Measurements from ENCODE around the gene SMARCB1. TPM values are rescaled to one million over a fixed set of nuclear protein-coding genes. Genes with fewer than 3 reads are reported as not detected.

Gene SMARCB1
- total RNA-seq, 1 donor from 2014 or later: 222 TPM

- Mint-ChIP-seq H3K9me3 (no peaks in the 10 kb centered on the region), H3K27me3 (ENCODE audit: low read depth) (peaks cover 4% of the 10 kb centered on the region), H3K27ac (ENCODE audit: unreplicated experiment) (no peak overlapping the region), H3K36me3 (ENCODE audit: low read depth) (no peaks in the 10 kb centered on the region), H3K4me1 (peaks cover 13% of the 10 kb centered on the region), H3K4me3 (peak overlapping the region; percentile 8)
- DNase-seq (ENCODE audit: low read depth, low spot score): no peak
- no peak for TF ChIP-seq CTCF (conservative IDR thresholded peaks at IDR 0.05)
These were observed 7.7 kb upstream of the SMARCB1 start for GRCh38 chr22:23779083-23779482.

GRCh38 chr22:23779731-23780130 lies 7.0 kb upstream of the SMARCB1 start:
- Mint-ChIP-seq H3K27ac (ENCODE audit: unreplicated experiment) (no peak overlapping the region), H3K4me1 (peaks cover 13% of the 10 kb centered on the region), H3K27me3 (ENCODE audit: low read depth) (peaks cover 1% of the 10 kb centered on the region), H3K4me3 (peak overlapping the region; percentile 8), H3K36me3 (ENCODE audit: low read depth) (no peaks in the 10 kb centered on the region), H3K9me3 (no peaks in the 10 kb centered on the region)
- no peak for DNase-seq (ENCODE audit: low read depth, low spot score)
- no peak for TF ChIP-seq CTCF (conservative IDR thresholded peaks at IDR 0.05)

GRCh38 chr22:23780146-23780748 lies 6.5 kb upstream of the SMARCB1 start:
- Mint-ChIP-seq H3K27ac (ENCODE audit: unreplicated experiment) (no peak overlapping the region), H3K36me3 (ENCODE audit: low read depth) (no peaks in the 10 kb centered on the region), H3K4me3 (no peak overlapping the region), H3K27me3 (ENCODE audit: low read depth) (no peaks in the 10 kb centered on the region), H3K4me1 (peaks cover 13% of the 10 kb centered on the region), H3K9me3 (no peaks in the 10 kb centered on the region)
- no peak for TF ChIP-seq CTCF (conservative IDR thresholded peaks at IDR 0.05)
- no peak for DNase-seq (ENCODE audit: low read depth, low spot score)

GRCh38 chr22:23781065-23781464 lies 5.7 kb upstream of the SMARCB1 start:
- no peaks in the 10 kb centered on the region for H3K27me3 Mint-ChIP-seq (ENCODE audit: low read depth)
- no peak for DNase-seq (ENCODE audit: low read depth, low spot score)
- H3K36me3 Mint-ChIP-seq (ENCODE audit: low read depth): no peaks in the 10 kb centered on the region
- no peak overlapping the region for H3K27ac Mint-ChIP-seq (ENCODE audit: unreplicated experiment)
- H3K9me3 Mint-ChIP-seq: no peaks in the 10 kb centered on the region
- no peak for TF ChIP-seq CTCF (conservative IDR thresholded peaks at IDR 0.05)
- H3K4me3 Mint-ChIP-seq: peak overlapping the region; percentile 62
- peaks cover 9% of the 10 kb centered on the region for H3K4me1 Mint-ChIP-seq

GRCh38 chr22:23781511-23782183 lies 5.1 kb upstream of the SMARCB1 start:
- Mint-ChIP-seq H3K27ac (ENCODE audit: unreplicated experiment) (no peak overlapping the region), H3K36me3 (ENCODE audit: low read depth) (no peaks in the 10 kb centered on the region), H3K4me3 (peak overlapping the region; percentile 62), H3K4me1 (peaks cover 15% of the 10 kb centered on the region), H3K9me3 (no peaks in the 10 kb centered on the region), H3K27me3 (ENCODE audit: low read depth) (no peaks in the 10 kb centered on the region)
- DNase-seq (ENCODE audit: low read depth, low spot score): no peak
- no peak for TF ChIP-seq CTCF (conservative IDR thresholded peaks at IDR 0.05)

Measured in neural crest cell (in vitro differentiated cells).